Activated CD4-positive, alpha-beta T cell treated with anti-CD3 and anti-CD28 coated beads, Interleukin-2, amount 10 ng/mL, durations not matched to agents 24 days and 14 days (primary cell): ENCODE data around the gene VPS37C. TPM values are rescaled to one million over a fixed set of nuclear protein-coding genes. Genes with fewer than 3 reads are reported as not detected.

ENCODE experiments used
- total RNA-seq: library from RNA; stranded (reverse); gene quantifications from 2 replicates; pipeline ENCODE4 v1.2.3, GENCODE V29; 2022

VPS37C gene
- total RNA-seq, 1 donor from 2014 or later = 13.7 TPM

Other genes starting within 250 kb of the VPS37C start
- gene TMEM109, start 247.3 kb downstream of the VPS37C start, total RNA-seq = 144 and 147 TPM in 2 replicates
- 2.3 and 3.5 TPM in 2 replicates for gene TMEM132A, start 237.0 kb downstream of the VPS37C start, total RNA-seq
- gene SLC15A3, start 209.2 kb downstream of the VPS37C start, total RNA-seq = 3.0 and 4.0 TPM in 2 replicates
- 416 and 421 TPM in 2 replicates for gene CD6, start 189.7 kb downstream of the VPS37C start, total RNA-seq
- gene CD5, start 58.9 kb downstream of the VPS37C start, total RNA-seq = 368 and 385 TPM in 2 replicates
- not detected in 2 replicates for gene PGA3, start 42.1 kb upstream of the VPS37C start, total RNA-seq
- not detected in 2 replicates for gene PGA4, start 60.9 kb upstream of the VPS37C start, total RNA-seq
- not detected in 2 replicates for gene PGA5, start 79.7 kb upstream of the VPS37C start, total RNA-seq
- gene VWCE, start 133.9 kb upstream of the VPS37C start, total RNA-seq = 10.6 and 12.4 TPM in 2 replicates
- gene DDB1, start 171.7 kb upstream of the VPS37C start, total RNA-seq = 265 and 268 TPM in 2 replicates
- 81.7 and 84.7 TPM in 2 replicates for gene TKFC, start 171.8 kb upstream of the VPS37C start, total RNA-seq
- gene CYB561A3, start 200.5 kb upstream of the VPS37C start, total RNA-seq = 34.9 and 35.1 TPM in 2 replicates
- 65.2 and 69.9 TPM in 2 replicates for gene TMEM138, start 200.9 kb upstream of the VPS37C start, total RNA-seq
- 17.0 and 18.3 TPM in 2 replicates for gene TMEM216, start 231.2 kb upstream of the VPS37C start, total RNA-seq